Naive thymus-derived CD4-positive, alpha-beta T cell (primary cell): ENCODE measurements around the gene PLAGL1. TPM values are rescaled to one million over a fixed set of nuclear protein-coding genes. Genes with fewer than 3 reads are reported as not detected.
"Not testable (repeated sequence)": the region's sequence is repeated elsewhere in the genome, so short reads cannot be mapped to it uniquely, and the experiment has no call there.

Source experiments
- ATAC-seq: fragments of 150-1000 bp; cut with Tn5 transposase; 2 replicates; pipeline ENCODE4 v1.10.0; 2021; ENCODE audit warnings: mild to moderate bottlenecking, moderate library complexity
- CTCF ChIA-PET: fragments of 350-600 bp; sonication (Branson Sonifier 250); formaldehyde crosslinking; loops from one replicate; lab custom pipeline; 2021; ENCODE audit warnings: antibody characterized with exemption; lab: Charles Lee
- POLR2A ChIA-PET: fragments of 350-600 bp; sonication (Branson Sonifier 250); formaldehyde crosslinking; loops from one replicate; lab custom pipeline; 2021; ENCODE audit warnings: antibody characterized with exemption, inconsistent platforms; lab: Charles Lee
- DNase-seq, 9 donors: peaks; one replicate each; pipeline versions ENCODE4 v3.0.0 to v3.0.0-alpha.2; 2020 to 2022; ENCODE audit warnings: mixed read lengths in 1 of 9
- H3K27ac ChIP-seq: one replicate; pipeline ENCODE4 v1.7.0; 2013; ENCODE audit warnings: mild to moderate bottlenecking, low read depth, low read length, moderate library complexity
- H3K27me3 ChIP-seq, 2 donors: one replicate each; pipeline ENCODE4 v1.7.0; 2013; ENCODE audit warnings: low read length in 2 of 2, mild to moderate bottlenecking in 2 of 2, moderate library complexity in 2 of 2; ENCODE audit not compliant: control insufficient read depth in 2 of 2, insufficient read depth in 2 of 2
- H3K36me3 ChIP-seq, 3 experiments: 1 replicate in 2 of 3; 2 replicates in 1 of 3; pipeline ENCODE4 v1.7.0; 2013; ENCODE audit warnings: low read length in 3 of 3, mild to moderate bottlenecking in 3 of 3, moderate library complexity in 1 of 3; ENCODE audit not compliant: insufficient read depth in 3 of 3, control insufficient read depth in 2 of 3
- H3K4me1 ChIP-seq, 2 donors: one replicate each; pipeline ENCODE4 v1.7.0; 2013; ENCODE audit warnings: low read length in 2 of 2, mild to moderate bottlenecking in 2 of 2, moderate library complexity in 1 of 2; ENCODE audit not compliant: control insufficient read depth in 2 of 2, insufficient read depth in 2 of 2
- H3K4me3 ChIP-seq: 2 replicates; pipeline ENCODE4 v1.7.0; 2013; ENCODE audit warnings: mild to moderate bottlenecking, low read length
- H3K9me3 ChIP-seq, 3 experiments: 1 replicate in 2 of 3; 2 replicates in 1 of 3; pipeline ENCODE4 v1.7.0; 2013; ENCODE audit warnings: low read length in 3 of 3; ENCODE audit not compliant: control insufficient read depth in 2 of 3
- H3K27ac Mint-ChIP-seq, 9 donors: one replicate each; pipeline ENCODE4 v1.8.0; 2020 to 2022; ENCODE audit warnings: mixed read lengths in 9 of 9, mild to moderate bottlenecking in 8 of 9, moderate library complexity in 5 of 9, inconsistent platforms in 2 of 9
- H3K27me3 Mint-ChIP-seq, 5 donors: one replicate each; pipeline ENCODE4 v1.8.0; 2021 to 2022; ENCODE audit warnings: mixed read lengths in 5 of 5, mild to moderate bottlenecking in 1 of 5
- H3K36me3 Mint-ChIP-seq, 5 donors: one replicate each; pipeline ENCODE4 v1.8.0; 2020 to 2022; ENCODE audit warnings: mixed read lengths in 5 of 5, mild to moderate bottlenecking in 3 of 5, inconsistent platforms in 1 of 5
- H3K4me1 Mint-ChIP-seq, 7 donors: one replicate each; pipeline ENCODE4 v1.8.0; 2020 to 2022; ENCODE audit warnings: mixed read lengths in 7 of 7, mild to moderate bottlenecking in 3 of 7, inconsistent platforms in 1 of 7
- H3K4me3 Mint-ChIP-seq, 10 donors: one replicate each; pipeline ENCODE4 v1.8.0; 2020 to 2022; ENCODE audit warnings: mild to moderate bottlenecking in 10 of 10, mixed read lengths in 10 of 10, moderate library complexity in 6 of 10, inconsistent platforms in 2 of 10
- H3K9me3 Mint-ChIP-seq, 11 donors: one replicate each; pipeline ENCODE4 v1.8.0; 2020 to 2022; ENCODE audit warnings: mixed read lengths in 11 of 11, mild to moderate bottlenecking in 4 of 11, inconsistent platforms in 1 of 11, moderate library complexity in 1 of 11
- intact Hi-C, 2 donors: fragments of 100-400 bp; cut with micrococcal nuclease; formaldehyde crosslinking; loops; one replicate each; pipeline ENCODE4 v1.15.1; 2023
- polyA plus RNA-seq, 2 donors: library from polyadenylated mRNA; unstranded; fragments of 300-500 nt; fragmentation: Illumina TruSeq; gene quantifications; one replicate each; pipeline ENCODE4 v1.2.3, GENCODE V29; 2021
- total RNA-seq, 6 experiments: library from RNA in 5 of 6; stranded (reverse) in 5 of 6; gene quantifications; 1 replicate in 5 of 6; 2 replicates in 1 of 6; pipeline ENCODE4 v1.2.3 and lab custom pipeline; 2021 to 2026

Gene PLAGL1
- total and polyA plus RNA-seq, 7 experiments from 2014 or later: 0.94 to 11.2 (median 4.3) TPM

DNA sequence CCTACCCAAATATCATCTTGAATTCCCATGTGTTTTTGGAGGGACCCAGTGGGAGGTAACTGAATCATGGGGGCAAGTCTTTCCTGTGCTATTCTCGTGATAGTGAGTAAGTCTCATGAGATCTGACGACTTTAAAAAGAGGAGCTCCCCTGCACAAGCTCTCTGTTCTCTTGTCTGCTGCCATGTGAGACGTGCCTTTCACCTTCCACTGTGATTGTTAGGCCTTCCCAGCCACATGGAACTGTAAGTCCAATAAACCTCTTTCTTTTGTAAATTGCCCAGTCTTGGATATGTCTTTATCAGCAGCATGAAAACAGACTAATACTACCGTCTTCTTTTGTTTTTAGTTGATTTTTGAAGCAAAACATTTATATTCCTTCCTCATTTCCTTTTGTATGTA lies 91.0 kb downstream of the PLAGL1 start:
- H3K27me3 ChIP-seq, H3K27me3 Mint-ChIP-seq, ATAC-seq, intact Hi-C loops, H3K27ac Mint-ChIP-seq, H3K4me3 Mint-ChIP-seq, H3K4me3 ChIP-seq, DNase-seq, H3K4me1 Mint-ChIP-seq, H3K9me3 ChIP-seq, CTCF ChIA-PET, POLR2A ChIA-PET, H3K27ac ChIP-seq, H3K4me1 ChIP-seq, H3K36me3 ChIP-seq: not testable (repeated sequence)
- H3K9me3 Mint-ChIP-seq: peaks cover 11 to 64% (median 21%) of the 10 kb centered on the region in 11 donors
- peaks cover 2 to 62% (median 38%) of the 10 kb centered on the region in 5 donors for H3K36me3 Mint-ChIP-seq

- intact Hi-C loops: no loop called here
- no peak overlapping the region for H3K27ac Mint-ChIP-seq
Measured at GRCh38 chr6:143912671-143913070, 95.4 kb downstream of the PLAGL1 start.

DNA sequence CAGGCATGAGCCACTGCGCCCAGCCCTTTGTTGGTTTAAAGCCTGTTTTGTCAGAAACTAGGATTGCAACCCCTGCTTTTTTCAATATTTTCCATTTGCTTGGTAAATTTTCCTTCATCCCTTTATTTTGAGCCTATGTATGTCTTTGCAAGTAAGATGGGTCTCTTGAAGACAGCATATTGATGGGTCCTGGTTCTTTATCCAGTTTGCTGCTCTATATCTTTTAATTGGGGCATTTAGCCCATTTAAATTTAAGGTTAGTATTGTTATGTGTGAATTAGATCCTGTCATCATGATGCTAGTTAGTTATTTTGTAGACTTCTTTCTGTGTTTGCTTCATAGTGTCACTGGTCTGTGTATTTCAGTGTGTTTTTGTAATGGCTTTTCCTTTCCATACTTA lies 97.0 kb downstream of the PLAGL1 start:
- ChIA-PET POLR2A (no interaction called here), CTCF (no interaction called here)
- Histone ChIP-seq H3K4me3 (no peak overlapping the region), H3K27ac (no peak overlapping the region), H3K4me1 (no peaks in the 10 kb centered on the region), H3K36me3 (no peaks in the 10 kb centered on the region), H3K27me3 (no peaks in the 10 kb centered on the region), H3K9me3 (peaks cover 0 to 11% (median 0%) of the 10 kb centered on the region in 3 experiments)
- Mint-ChIP-seq H3K27ac (no peak overlapping the region), H3K36me3 (peaks cover 3 to 66% (median 34%) of the 10 kb centered on the region in 5 donors), H3K4me3 (no peak overlapping the region), H3K4me1 (no peaks in the 10 kb centered on the region), H3K27me3 (peaks cover 0 to 13% (median 0%) of the 10 kb centered on the region in 5 donors), H3K9me3 (peaks cover 9 to 53% (median 24%) of the 10 kb centered on the region in 11 donors)
- intact Hi-C loops: no loop called here
- ATAC-seq (no peak), DNase-seq (no peak)

More at GRCh38 chr6:143912671-143913070, 95.4 kb downstream of the PLAGL1 start:
- Histone ChIP-seq H3K9me3 (peaks cover 0 to 11% (median 0%) of the 10 kb centered on the region in 3 experiments), H3K4me3 (no peak overlapping the region), H3K27me3 (no peaks in the 10 kb centered on the region), H3K4me1 (no peaks in the 10 kb centered on the region), H3K36me3 (no peaks in the 10 kb centered on the region), H3K27ac (no peak overlapping the region)
- Mint-ChIP-seq H3K36me3 (peaks cover 3 to 76% (median 42%) of the 10 kb centered on the region in 5 donors), H3K4me1 (no peaks in the 10 kb centered on the region), H3K27me3 (peaks cover 0 to 11% (median 0%) of the 10 kb centered on the region in 5 donors), H3K4me3 (no peak overlapping the region), H3K9me3 (peaks cover 13 to 63% (median 28%) of the 10 kb centered on the region in 11 donors)
- ATAC-seq (no peak), DNase-seq (no peak)
- ChIA-PET POLR2A (no interaction called here), CTCF (interaction anchor here (1.6 kb wide), 1 partner anchor 27 kb away, joined by 3 read pairs; no protein-coding TSS in a partner anchor)

DNA sequence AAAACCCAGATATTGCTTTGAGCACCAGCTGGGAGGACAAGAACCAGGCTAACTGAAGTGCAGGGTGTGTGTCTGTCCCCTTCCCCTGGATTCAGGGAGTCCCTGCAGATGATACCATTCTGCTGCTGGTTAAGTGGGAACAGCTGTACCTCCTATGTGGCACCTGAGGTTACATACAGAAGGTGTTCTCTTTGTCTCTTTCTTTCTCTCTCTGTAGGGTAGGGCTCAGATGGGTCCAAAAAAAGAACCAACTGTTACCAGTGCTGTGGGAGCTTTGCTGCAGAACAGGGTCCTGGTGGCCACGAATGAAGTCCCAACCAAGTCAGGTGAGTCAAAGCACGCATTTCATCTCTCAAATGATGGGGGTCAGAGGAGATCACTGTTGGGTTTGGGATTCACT lies 105.2 kb downstream of the PLAGL1 start:
- ChIA-PET POLR2A (no interaction called here), CTCF (no interaction called here)
- intact Hi-C loops: no loop called here

DNA sequence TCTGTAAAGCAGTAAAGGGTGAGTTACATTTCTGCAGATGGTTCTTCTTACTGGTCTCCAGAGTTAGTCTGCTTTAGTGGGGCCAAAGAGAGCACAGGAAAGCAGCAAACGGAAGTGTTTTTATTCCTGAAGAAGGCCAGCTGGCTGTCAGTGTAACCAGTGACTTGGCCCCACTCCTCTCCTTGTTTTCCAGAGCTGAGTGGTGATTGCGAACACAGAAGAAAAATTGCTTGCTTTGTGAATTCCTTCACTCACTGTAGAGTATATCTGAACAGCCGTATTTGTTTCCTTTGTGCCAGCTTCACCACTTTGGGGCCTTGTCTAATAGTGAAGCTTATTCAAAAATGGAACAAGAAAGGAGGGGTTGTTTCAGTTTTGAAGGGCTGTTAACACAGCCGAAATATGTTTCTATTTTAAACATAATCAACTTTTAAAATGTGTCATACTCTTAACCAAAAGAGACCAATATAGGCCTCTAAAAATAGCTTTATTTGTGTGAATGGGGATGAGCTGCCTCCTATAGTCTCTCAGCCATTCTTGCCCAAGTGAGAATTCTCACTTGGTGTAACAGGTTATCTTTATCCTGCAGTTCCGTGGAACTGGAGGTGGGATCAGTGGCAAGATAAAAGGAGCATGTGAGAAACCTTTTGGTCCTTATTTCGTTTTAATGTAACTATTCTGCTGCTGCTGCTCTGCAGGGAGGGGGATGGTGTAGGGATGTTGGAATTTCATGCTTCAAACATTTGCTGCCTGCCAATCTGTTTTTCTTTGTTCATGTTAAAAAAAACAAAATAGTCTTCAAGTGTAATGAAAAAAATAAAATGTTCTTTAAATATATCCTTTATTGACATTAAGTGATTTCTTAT lies 105.9 kb downstream of the PLAGL1 start:
- peaks cover 0 to 2% (median 0%) of the 10 kb centered on the region in 5 donors for H3K27me3 Mint-ChIP-seq
- no peaks in the 10 kb centered on the region for H3K4me1 ChIP-seq
- H3K9me3 ChIP-seq: no peaks in the 10 kb centered on the region
- no peak for DNase-seq
- H3K27ac Mint-ChIP-seq: no peak overlapping the region
- intact Hi-C loops: no loop called here
- POLR2A ChIA-PET: no interaction called here
- H3K4me3 ChIP-seq: no peak overlapping the region
- H3K36me3 Mint-ChIP-seq: peaks cover 0 to 29% (median 0%) of the 10 kb centered on the region in 5 donors
- H3K27ac ChIP-seq: no peak overlapping the region
- no peaks in the 10 kb centered on the region for H3K4me1 Mint-ChIP-seq
- no peak for ATAC-seq
- no peaks in the 10 kb centered on the region for H3K27me3 ChIP-seq
- no peaks in the 10 kb centered on the region for H3K36me3 ChIP-seq
- H3K9me3 Mint-ChIP-seq: peaks cover 0 to 5% (median 0%) of the 10 kb centered on the region in 11 donors
- no peak overlapping the region for H3K4me3 Mint-ChIP-seq
- CTCF ChIA-PET: interaction anchor here (0.6 kb wide), 1 partner anchor 1351 kb away, joined by 4 read pairs; no protein-coding TSS in a partner anchor

More for the DNA sequence above, 105.2 kb downstream of the PLAGL1 start:
- Mint-ChIP-seq H3K4me1 (no peaks in the 10 kb centered on the region), H3K27ac (no peak overlapping the region), H3K9me3 (peaks cover 0 to 5% (median 0%) of the 10 kb centered on the region in 11 donors), H3K27me3 (peaks cover 0 to 2% (median 0%) of the 10 kb centered on the region in 5 donors), H3K36me3 (peaks cover 0 to 29% (median 0%) of the 10 kb centered on the region in 5 donors), H3K4me3 (no peak overlapping the region)
- Histone ChIP-seq H3K27me3 (no peaks in the 10 kb centered on the region), H3K27ac (no peak overlapping the region), H3K4me3 (no peak overlapping the region), H3K9me3 (no peaks in the 10 kb centered on the region), H3K36me3 (no peaks in the 10 kb centered on the region), H3K4me1 (no peaks in the 10 kb centered on the region)
- ATAC-seq (no peak), DNase-seq (no peak)

DNA sequence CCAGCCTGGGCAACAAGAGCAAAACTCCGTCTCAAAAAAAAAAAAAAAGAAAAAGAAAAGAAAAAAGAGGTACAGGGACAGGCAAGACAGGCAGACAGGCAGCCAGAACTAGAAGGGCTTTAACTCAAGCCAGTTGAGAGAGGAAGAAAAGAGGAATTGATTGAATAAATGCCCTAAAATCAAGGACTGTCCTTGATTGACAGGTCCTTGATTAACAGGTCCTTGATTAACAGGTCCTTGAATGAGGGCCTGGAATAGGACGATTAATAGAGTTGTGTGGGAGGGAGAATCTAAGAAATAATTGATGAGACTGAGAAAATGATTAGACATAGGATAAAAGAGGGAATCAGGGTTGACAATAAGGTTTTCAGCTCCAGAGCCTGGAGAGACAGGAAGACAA lies 107.7 kb downstream of the PLAGL1 start:
- H3K27me3 ChIP-seq: no peaks in the 10 kb centered on the region
- Mint-ChIP-seq H3K4me3 (no peak overlapping the region), H3K27me3 (no peaks in the 10 kb centered on the region), H3K9me3 (peaks cover 0 to 4% (median 0%) of the 10 kb centered on the region in 11 donors), H3K4me1 (no peaks in the 10 kb centered on the region), H3K36me3 (peaks cover 0 to 25% (median 0%) of the 10 kb centered on the region in 5 donors), H3K27ac (no peak overlapping the region)
- ChIA-PET POLR2A (no interaction called here), CTCF (no interaction called here)
- DNase-seq (no peak), ATAC-seq (no peak)
- no peaks in the 10 kb centered on the region for H3K36me3 ChIP-seq
- H3K4me3 ChIP-seq: no peak overlapping the region
- H3K4me1 ChIP-seq: no peaks in the 10 kb centered on the region
- H3K9me3 ChIP-seq: no peaks in the 10 kb centered on the region
- no peak overlapping the region for H3K27ac ChIP-seq
- intact Hi-C loops: no loop called here
